AG10803 (cell line): ENCODE measurements around the gene CCNYL1.
"Not testable (repeated sequence)": the region's sequence is repeated elsewhere in the genome, so short reads cannot be mapped to it uniquely, and the experiment has no call there.

Experiments used
- DNase-seq: peaks from one replicate; pipeline ENCODE4 v3.0.0; 2010; ENCODE audit warnings: low read depth
- H3K4me3 ChIP-seq: 2 replicates; pipeline ENCODE4 v1.5.1; 2011; ENCODE audit warnings: mild to moderate bottlenecking, low read length, control low read depth
- CTCF ChIP-seq: conservative IDR thresholded peaks from 2 replicates; pipeline ENCODE4 v1.5.1; 2011; ENCODE audit warnings: mild to moderate bottlenecking, low read length, control low read depth, inconsistent platforms

CCNYL1 gene

DNA sequence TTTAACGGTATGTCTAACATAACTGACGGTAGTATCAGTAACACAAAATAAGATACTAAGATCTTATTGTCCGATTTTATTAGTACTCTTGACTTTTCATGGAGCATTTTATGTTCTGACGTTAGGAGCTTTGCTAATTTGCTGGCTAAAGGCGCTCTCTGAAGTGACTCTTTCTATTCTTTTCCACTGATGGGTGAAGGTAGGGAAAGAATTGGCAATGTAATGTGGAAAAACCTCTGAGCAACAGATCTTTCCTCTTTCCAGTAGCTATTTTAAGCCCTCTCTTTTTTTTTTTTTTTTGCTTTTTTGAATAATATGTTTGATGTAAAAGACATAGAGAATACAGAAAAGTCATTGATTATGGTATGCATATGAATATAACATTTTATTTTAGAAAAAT, 4.6 kb downstream of the CCNYL1 start:
- H3K4me3 ChIP-seq = no peak overlapping the region
- DNase-seq = no peak
- no peak for TF ChIP-seq CTCF

- no peak for TF ChIP-seq CTCF
- H3K4me3 ChIP-seq = no peak overlapping the region
- DNase-seq = no peak
Measured at GRCh38 chr2:207718521-207718920, 7.1 kb downstream of the CCNYL1 start.

GRCh38 chr2:207719008-207719407, 7.6 kb downstream of the CCNYL1 start:
- DNase-seq = no peak
- TF ChIP-seq CTCF = no peak
- no peak overlapping the region for H3K4me3 ChIP-seq

DNA sequence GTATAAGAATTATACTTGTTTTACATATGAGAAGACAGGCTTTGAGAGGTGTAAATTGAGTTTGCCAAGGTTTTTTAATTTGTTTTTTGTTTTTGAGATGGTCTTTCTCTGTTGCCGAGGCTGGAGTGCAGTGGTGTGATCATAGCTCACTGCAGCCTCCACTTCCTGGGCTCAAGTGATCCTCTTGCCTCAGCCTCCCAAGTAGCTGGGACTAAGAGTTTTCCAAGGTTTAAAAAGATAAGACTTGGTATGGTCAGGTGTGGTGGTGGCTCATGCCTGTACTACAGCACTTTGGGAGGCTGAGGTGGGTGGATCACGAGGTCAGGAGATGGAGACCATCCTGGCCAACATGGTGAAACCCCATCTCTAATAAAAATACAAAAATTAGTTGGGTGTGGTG, 8.2 kb downstream of the CCNYL1 start:
- not testable (repeated sequence) for DNase-seq, H3K4me3 ChIP-seq

GRCh38 chr2:207720517-207721187, 9.2 kb downstream of the CCNYL1 start:
- DNase-seq = no peak
- TF ChIP-seq CTCF = no peak

DNA sequence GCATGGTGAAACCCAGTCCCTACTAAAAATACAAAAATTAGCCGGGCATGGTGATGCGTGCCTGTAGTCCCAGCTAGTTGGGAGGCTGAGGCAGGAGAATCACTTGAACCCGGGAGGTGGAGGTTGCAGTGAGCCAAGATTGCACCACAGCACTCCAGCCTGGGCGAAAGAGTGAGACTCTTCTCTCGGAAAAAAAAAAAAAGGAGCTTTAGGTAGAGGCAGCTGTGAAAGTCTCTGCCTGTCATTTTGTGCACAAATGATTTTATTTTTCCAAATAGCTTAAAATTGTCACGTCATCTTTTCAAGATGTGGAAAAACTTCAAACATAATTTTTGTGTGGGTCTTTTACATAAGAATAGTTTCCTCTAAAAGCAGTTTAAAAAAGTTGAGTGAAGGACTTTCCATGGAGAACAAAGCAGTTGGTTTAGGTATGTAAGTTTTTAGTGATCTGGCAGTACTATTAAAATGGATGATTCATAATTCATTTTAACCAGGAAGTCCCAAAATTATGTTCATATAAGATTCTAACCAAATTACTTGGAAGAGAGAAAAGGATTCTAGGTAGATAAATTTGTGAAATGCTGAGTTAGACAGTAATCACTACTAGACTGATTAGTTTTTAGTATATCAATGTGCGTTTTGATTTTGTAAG, 11.5 kb downstream of the CCNYL1 start:
- no peak overlapping the region for H3K4me3 ChIP-seq
- no peak for DNase-seq

More at GRCh38 chr2:207720517-207721187, 9.2 kb downstream of the CCNYL1 start:
- H3K4me3 ChIP-seq = no peak overlapping the region

GRCh38 chr2:207723425-207723787, 12.0 kb downstream of the CCNYL1 start:
- DNase-seq, H3K4me3 ChIP-seq: not testable (repeated sequence)

More for the DNA sequence above, 11.5 kb downstream of the CCNYL1 start:
- TF ChIP-seq CTCF = no peak

- H3K4me3 ChIP-seq = no peak overlapping the region
- TF ChIP-seq CTCF = no peak
- DNase-seq = no peak
Measured at GRCh38 chr2:207724113-207724512, 12.7 kb downstream of the CCNYL1 start.
